Ascending aorta (tissue), 2 donors: ENCODE measurements around the gene TSPOAP1. TPM values are rescaled to one million over a fixed set of nuclear protein-coding genes. Genes with fewer than 3 reads are reported as not detected.

Experiments used
- DNase-seq, 2 donors: peaks; one replicate each; pipeline ENCODE4 v3.0.0-alpha.2; 2019; ENCODE audit warnings: low spot score in 2 of 2
- H3K27ac ChIP-seq, 2 donors: fragments of 200-600 bp; sonication (generic); one replicate each; pipeline ENCODE4 v1.5.1; 2016 to 2017; ENCODE audit warnings: mild to moderate bottlenecking in 1 of 2
- H3K27me3 ChIP-seq: fragments of 200-600 bp; sonication (generic); one replicate; pipeline ENCODE4 v1.5.1; 2017
- H3K36me3 ChIP-seq, 2 donors: fragments of 200-600 bp; sonication (generic); one replicate each; pipeline ENCODE4 v1.5.1; 2016
- H3K4me1 ChIP-seq, 2 donors: fragments of 200-600 bp; sonication (generic); one replicate each; pipeline ENCODE4 v1.5.1; 2016 to 2017; ENCODE audit warnings: mild to moderate bottlenecking in 1 of 2
- H3K4me3 ChIP-seq, 2 donors: fragments of 200-600 bp; sonication (generic); one replicate each; pipeline ENCODE4 v1.5.1; 2016 to 2017; ENCODE audit warnings: mild to moderate bottlenecking in 1 of 2
- H3K9me3 ChIP-seq, 2 donors: fragments of 200-600 bp; sonication (generic); one replicate each; pipeline ENCODE4 v1.5.1; 2016
- intact Hi-C: fragments of 100-400 bp; cut with DNase I; formaldehyde crosslinking; loops from one replicate; pipeline ENCODE4 v1.15.1; 2023
- total RNA-seq: library from RNA; depleted of rRNA; stranded (reverse); fragments of >200 nt; gene quantifications from one replicate; pipeline ENCODE4 v1.1.0, GENCODE V29; 2016
- TF ChIP-seq, protein P1 (sequence below), 3 experiments: fragments of 200-600 bp in 2 of 3; fragments of 450-650 bp in 1 of 3; sonication (generic) in 2 of 3; IDR thresholded peaks; one replicate each; pipeline ENCODE4 v1.5.1; 2016 to 2019; ENCODE audit warnings: antibody characterized with exemption in 3 of 3, mild to moderate bottlenecking in 1 of 3, moderate library complexity in 1 of 3

Gene TSPOAP1
- total RNA-seq, 1 donor from 2014 or later: 22.4 TPM

DNA sequence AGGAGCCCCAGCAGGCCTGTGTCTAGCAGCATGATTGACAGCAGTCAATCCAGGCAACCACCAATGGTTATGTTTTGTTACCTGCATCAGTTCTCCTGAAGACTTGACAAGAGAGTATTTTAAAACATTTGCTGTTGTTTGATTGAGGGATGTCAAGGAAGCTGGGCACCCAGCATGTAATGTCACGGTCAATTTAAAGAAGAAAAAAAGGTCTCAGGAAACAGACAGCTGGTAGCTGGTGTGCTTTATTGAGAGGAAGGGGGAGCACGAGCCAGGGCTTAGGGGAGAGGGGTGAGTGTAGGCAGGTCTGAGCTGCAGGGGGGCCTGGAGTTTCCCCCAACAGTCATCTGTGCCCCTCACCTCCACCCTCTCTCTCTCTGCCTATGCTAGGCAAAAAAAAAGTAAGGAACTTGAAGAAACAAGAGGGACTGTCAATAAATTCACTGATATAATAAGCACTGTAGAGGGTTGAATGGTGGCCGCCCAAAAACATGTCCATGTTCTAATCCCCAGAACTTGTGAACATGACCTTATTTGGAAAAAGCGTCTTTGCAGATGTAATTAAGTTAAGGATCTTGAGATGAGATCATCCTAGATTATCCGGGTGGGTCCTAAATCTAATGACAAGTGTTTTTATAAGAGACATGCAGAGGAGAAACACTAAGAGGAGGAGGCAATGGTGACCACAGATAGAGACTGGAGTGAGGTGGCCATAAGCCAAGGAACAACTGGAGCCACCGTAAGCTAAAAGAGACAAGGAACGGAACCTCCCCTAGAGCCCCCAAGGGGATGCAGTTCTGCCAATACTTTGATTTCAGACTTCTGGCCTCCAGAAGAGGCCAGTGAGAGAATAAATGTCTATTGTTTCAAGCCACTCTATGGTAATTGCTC lies 14.5 kb downstream of the TSPOAP1 start:
- no peaks in the 10 kb centered on the region for H3K27me3 ChIP-seq
- TF ChIP-seq, protein P1, sequence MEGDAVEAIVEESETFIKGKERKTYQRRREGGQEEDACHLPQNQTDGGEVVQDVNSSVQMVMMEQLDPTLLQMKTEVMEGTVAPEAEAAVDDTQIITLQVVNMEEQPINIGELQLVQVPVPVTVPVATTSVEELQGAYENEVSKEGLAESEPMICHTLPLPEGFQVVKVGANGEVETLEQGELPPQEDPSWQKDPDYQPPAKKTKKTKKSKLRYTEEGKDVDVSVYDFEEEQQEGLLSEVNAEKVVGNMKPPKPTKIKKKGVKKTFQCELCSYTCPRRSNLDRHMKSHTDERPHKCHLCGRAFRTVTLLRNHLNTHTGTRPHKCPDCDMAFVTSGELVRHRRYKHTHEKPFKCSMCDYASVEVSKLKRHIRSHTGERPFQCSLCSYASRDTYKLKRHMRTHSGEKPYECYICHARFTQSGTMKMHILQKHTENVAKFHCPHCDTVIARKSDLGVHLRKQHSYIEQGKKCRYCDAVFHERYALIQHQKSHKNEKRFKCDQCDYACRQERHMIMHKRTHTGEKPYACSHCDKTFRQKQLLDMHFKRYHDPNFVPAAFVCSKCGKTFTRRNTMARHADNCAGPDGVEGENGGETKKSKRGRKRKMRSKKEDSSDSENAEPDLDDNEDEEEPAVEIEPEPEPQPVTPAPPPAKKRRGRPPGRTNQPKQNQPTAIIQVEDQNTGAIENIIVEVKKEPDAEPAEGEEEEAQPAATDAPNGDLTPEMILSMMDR (IDR thresholded peaks at IDR 0.05): no peak
- H3K27ac ChIP-seq: no peak overlapping the region
- no peak overlapping the region for H3K4me3 ChIP-seq
- peak in 1 of 2 donors; percentile 25 for DNase-seq
- intact Hi-C loops: no loop called here
- no peaks in the 10 kb centered on the region for H3K9me3 ChIP-seq
- peaks cover 0 to 17% of the 10 kb centered on the region in 2 donors for H3K36me3 ChIP-seq
- no peaks in the 10 kb centered on the region for H3K4me1 ChIP-seq

DNA sequence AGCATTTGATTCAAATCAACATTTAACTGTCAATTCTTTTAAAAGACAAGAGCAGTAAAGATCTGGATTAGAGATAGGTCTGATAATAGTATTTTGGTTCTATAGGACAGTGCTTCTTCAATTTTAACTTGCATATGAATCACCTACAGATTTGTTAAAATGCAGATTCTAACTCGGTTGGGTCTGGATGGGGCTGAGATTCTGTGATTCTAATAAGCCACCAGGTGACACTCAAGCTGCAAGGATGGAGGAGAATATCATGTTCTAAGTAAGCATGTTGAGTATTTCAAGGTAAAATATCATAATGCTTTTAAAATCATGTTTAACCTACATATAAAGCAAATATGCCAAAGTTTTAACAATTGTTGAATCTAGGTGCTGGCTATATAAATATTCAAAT lies 15.8 kb downstream of the TSPOAP1 start:
- TF ChIP-seq, protein P1 (IDR thresholded peaks at IDR 0.05): no peak
- Histone ChIP-seq H3K27ac (no peak overlapping the region), H3K9me3 (no peaks in the 10 kb centered on the region), H3K36me3 (peaks cover 0 to 17% of the 10 kb centered on the region in 2 donors), H3K4me1 (no peaks in the 10 kb centered on the region), H3K27me3 (no peaks in the 10 kb centered on the region), H3K4me3 (no peak overlapping the region)
- intact Hi-C loops: no loop called here
- no peak for DNase-seq

DNA sequence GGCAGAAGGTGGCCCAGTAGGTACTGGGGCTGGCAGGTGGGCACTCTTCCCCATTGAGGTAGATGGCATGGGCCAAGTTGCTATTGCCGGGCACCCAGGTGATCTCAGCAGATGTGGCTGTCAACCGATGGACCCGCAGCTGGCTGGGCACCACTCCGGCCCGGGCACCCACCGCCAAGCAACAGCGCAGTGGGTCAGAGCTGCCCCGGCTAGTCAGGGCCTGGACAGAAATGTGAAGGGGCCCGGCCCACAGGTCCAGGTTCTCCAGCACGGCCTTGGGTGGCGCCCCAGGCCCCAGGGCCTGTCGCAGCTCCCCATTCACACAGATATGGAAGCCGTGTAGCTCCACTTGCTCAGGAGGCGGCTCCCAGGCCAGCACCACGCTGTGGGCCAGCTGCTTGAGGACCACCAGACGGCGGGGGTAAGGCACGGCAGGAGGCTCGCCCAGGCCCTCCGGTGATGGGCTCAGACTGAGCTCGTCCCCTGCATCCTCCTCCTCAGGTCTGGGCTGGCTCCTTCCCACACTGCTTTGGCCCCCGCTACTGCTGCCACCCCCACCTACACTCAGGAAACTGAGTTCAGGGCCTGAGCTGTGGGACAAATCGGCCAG lies 16.5 kb downstream of the TSPOAP1 start:
- Histone ChIP-seq H3K27ac (no peak overlapping the region), H3K4me3 (no peak overlapping the region), H3K9me3 (no peaks in the 10 kb centered on the region), H3K36me3 (peaks cover 0 to 20% of the 10 kb centered on the region in 2 donors), H3K4me1 (no peaks in the 10 kb centered on the region), H3K27me3 (no peaks in the 10 kb centered on the region)
- DNase-seq: peak in 1 of 2 donors; percentile 62
- TF ChIP-seq, protein P1 (IDR thresholded peaks at IDR 0.05): no peak
- intact Hi-C loops: no loop called here

GRCh38 chr17:58311429-58311894 lies 17.1 kb downstream of the TSPOAP1 start:
- H3K4me3 ChIP-seq: no peak overlapping the region
- peaks cover 0 to 20% of the 10 kb centered on the region in 2 donors for H3K36me3 ChIP-seq
- H3K9me3 ChIP-seq: no peaks in the 10 kb centered on the region
- peak in 1 of 2 donors; percentile 61 for DNase-seq
- TF ChIP-seq, protein P1 (IDR thresholded peaks at IDR 0.05): no peak
- H3K27me3 ChIP-seq: no peaks in the 10 kb centered on the region
- H3K4me1 ChIP-seq: no peaks in the 10 kb centered on the region
- intact Hi-C loops: no loop called here
- no peak overlapping the region for H3K27ac ChIP-seq

DNA sequence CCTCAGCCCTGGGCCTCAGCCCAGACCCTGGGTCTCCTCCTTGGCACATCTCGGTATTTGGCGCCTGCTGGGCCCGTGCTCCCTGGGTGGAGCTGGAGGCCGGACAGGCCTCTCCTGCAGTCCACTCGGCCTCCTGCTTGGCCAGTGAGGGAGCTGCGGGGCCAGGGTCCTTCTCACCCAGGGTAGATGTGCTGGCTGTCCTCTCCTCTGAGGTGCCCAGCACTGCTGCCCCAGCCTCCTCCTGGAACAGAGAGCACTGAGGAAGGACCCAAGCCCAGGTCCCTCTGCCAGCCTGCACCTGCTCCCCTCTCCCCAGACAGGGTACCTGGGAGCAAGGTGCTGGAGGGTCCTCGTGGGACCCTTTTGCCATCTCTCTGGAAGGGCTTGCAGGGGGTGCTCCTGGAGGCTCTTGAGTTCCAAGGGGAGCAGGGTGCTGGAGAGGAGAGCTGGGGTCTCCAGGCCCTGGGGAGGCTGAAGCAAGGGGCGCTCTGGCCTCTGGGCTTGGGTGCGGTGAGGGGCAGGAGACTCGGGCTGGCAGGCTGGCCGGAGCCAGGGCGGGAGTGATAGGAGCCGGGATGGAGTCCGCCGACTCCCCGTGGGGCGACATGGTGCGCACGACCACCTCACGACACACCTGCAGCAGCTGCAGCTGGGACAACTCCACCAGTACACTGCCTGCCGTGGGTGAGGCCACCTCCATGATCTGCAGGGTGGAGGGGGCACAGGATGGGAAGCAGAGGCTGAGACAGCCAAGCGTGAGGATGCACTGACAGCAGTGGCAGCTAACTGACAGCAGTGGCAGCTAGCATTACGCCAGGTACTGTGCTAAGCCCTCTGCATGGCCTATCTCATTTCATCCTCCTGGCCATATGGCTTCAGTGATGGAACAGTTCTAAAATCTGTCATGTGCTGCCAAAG lies 17.8 kb downstream of the TSPOAP1 start:
- Histone ChIP-seq H3K9me3 (no peaks in the 10 kb centered on the region), H3K4me3 (no peak overlapping the region), H3K4me1 (no peaks in the 10 kb centered on the region), H3K27me3 (no peaks in the 10 kb centered on the region), H3K36me3 (peaks cover 0 to 20% of the 10 kb centered on the region in 2 donors), H3K27ac (no peak overlapping the region)
- TF ChIP-seq, protein P1 (IDR thresholded peaks at IDR 0.05): no peak
- peak in 1 of 2 donors; percentile 58 for DNase-seq
- intact Hi-C loops: no loop called here
